WTC11 (cell line): Measurements from ENCODE around the gene TMEM231. TPM values are rescaled to one million over a fixed set of nuclear protein-coding genes. Genes with fewer than 3 reads are reported as not detected.

ENCODE experiments used
- ATAC-seq: fragments of 200-7000 bp; cut with Tn5 transposase; 2 replicates; pipeline ENCODE4 v1.10.0; 2021; ENCODE audit warnings: mild to moderate bottlenecking, moderate library complexity
- CTCF ChIA-PET: fragments of 300-600 bp; sonication (Branson Sonifier 250); formaldehyde crosslinking; loops from one replicate; lab custom pipeline; 2021; ENCODE audit warnings: antibody characterized with exemption; lab: Charles Lee
- POLR2A ChIA-PET: fragments of 350-600 bp; sonication (Branson Sonifier 250); formaldehyde crosslinking; loops from one replicate; lab custom pipeline; 2021; ENCODE audit warnings: antibody characterized with exemption; lab: Charles Lee
- DNase-seq: peaks from one replicate; pipeline ENCODE4 v3.0.0; 2021; ENCODE audit warnings: low spot score
- H3K27ac Mint-ChIP-seq: 2 replicates; pipeline ENCODE4 v1.8.0; 2021; ENCODE audit warnings: mixed read lengths
- H3K27me3 Mint-ChIP-seq: 2 replicates; pipeline ENCODE4 v1.8.0; 2021; ENCODE audit warnings: low read depth, mild to moderate bottlenecking, moderate library complexity, mixed read lengths
- H3K36me3 Mint-ChIP-seq: 2 replicates; pipeline ENCODE4 v1.8.0; 2021; ENCODE audit warnings: mixed read lengths
- H3K4me1 Mint-ChIP-seq: 2 replicates; pipeline ENCODE4 v1.8.0; 2022; ENCODE audit warnings: mixed read lengths
- H3K4me3 Mint-ChIP-seq: 2 replicates; pipeline ENCODE4 v1.8.0; 2021; ENCODE audit warnings: mild to moderate bottlenecking, moderate library complexity, mixed read lengths
- H3K9me3 Mint-ChIP-seq: 2 replicates; pipeline ENCODE4 v1.8.0; 2021; ENCODE audit warnings: mixed read lengths
- AFF4 ChIP-seq: sonication (generic); formaldehyde crosslinking; IDR thresholded peaks from 2 replicates; pipeline ENCODE4 v1.8.1; 2023; ENCODE audit warnings: mild to moderate bottlenecking, missing genetic modification reagents, borderline replicate concordance
- ATF1 ChIP-seq: sonication (generic); formaldehyde crosslinking; IDR thresholded peaks from 2 replicates; pipeline ENCODE4 v1.8.1; 2023; ENCODE audit warnings: mild to moderate bottlenecking, moderate library complexity, missing genetic modification reagents
- CREM ChIP-seq: sonication (generic); formaldehyde crosslinking; IDR thresholded peaks from 2 replicates; pipeline ENCODE4 v1.8.1; 2022; ENCODE audit warnings: mild to moderate bottlenecking, missing genetic modification reagents, moderate library complexity
- CTCF ChIP-seq: fragments of 200-600 bp; IDR thresholded peaks from 2 replicates; pipeline ENCODE4 v1.8.0; 2022; ENCODE audit warnings: antibody characterized with exemption
- ETV6 ChIP-seq: sonication (generic); formaldehyde crosslinking; IDR thresholded peaks from 2 replicates; pipeline ENCODE4 v1.8.1; 2022; ENCODE audit warnings: mild to moderate bottlenecking, missing genetic modification reagents
- JUN ChIP-seq: sonication (generic); formaldehyde crosslinking; IDR thresholded peaks from 2 replicates; pipeline ENCODE4 v1.8.0; 2023; ENCODE audit warnings: mild to moderate bottlenecking, missing genetic modification reagents
- KAT7 ChIP-seq: sonication (generic); formaldehyde crosslinking; IDR thresholded peaks from 2 replicates; pipeline ENCODE4 v1.8.1; 2023; ENCODE audit warnings: missing genetic modification reagents, mild to moderate bottlenecking, borderline replicate concordance
- MYBL2 ChIP-seq: sonication (generic); formaldehyde crosslinking; IDR thresholded peaks from 2 replicates; pipeline ENCODE4 v1.8.1; 2023; ENCODE audit warnings: mild to moderate bottlenecking, moderate library complexity, missing genetic modification reagents
- RORB ChIP-seq: fragments of 250-450 bp; sonication (Bioruptor Pico); IDR thresholded peaks from 2 replicates; pipeline ENCODE4 v1.9.0; 2021; ENCODE audit warnings: mild to moderate bottlenecking
- ZNF121 ChIP-seq: sonication (generic); formaldehyde crosslinking; IDR thresholded peaks from 2 replicates; pipeline ENCODE4 v1.8.0; 2023; ENCODE audit warnings: missing genetic modification reagents
- ZNF219 ChIP-seq: sonication (generic); formaldehyde crosslinking; IDR thresholded peaks from 2 replicates; pipeline ENCODE4 v1.8.0; 2023; ENCODE audit warnings: missing genetic modification reagents, mild to moderate bottlenecking, borderline replicate concordance
- ZNF263 ChIP-seq: sonication (generic); formaldehyde crosslinking; IDR thresholded peaks from 2 replicates; pipeline ENCODE4 v1.8.1; 2022; ENCODE audit warnings: low read depth, mild to moderate bottlenecking, moderate library complexity, missing genetic modification reagents
- ZNF317 ChIP-seq: sonication (generic); formaldehyde crosslinking; IDR thresholded peaks from 2 replicates; pipeline ENCODE4 v1.8.1; 2023; ENCODE audit warnings: low read depth, mild to moderate bottlenecking, moderate library complexity, missing genetic modification reagents, borderline replicate concordance
- ZNF396 ChIP-seq: fragments of 250-450 bp; sonication (Bioruptor Pico); IDR thresholded peaks from 2 replicates; pipeline ENCODE4 v1.8.0; 2021; ENCODE audit warnings: mild to moderate bottlenecking, moderate library complexity, borderline replicate concordance
- ZNF416 ChIP-seq: fragments of 250-450 bp; sonication (Bioruptor Pico); IDR thresholded peaks from 2 replicates; pipeline ENCODE4 v1.9.0; 2021; ENCODE audit warnings: mild to moderate bottlenecking, inconsistent platforms
- ZNF512 ChIP-seq: sonication (generic); formaldehyde crosslinking; IDR thresholded peaks from 2 replicates; pipeline ENCODE4 v1.8.1; 2022; ENCODE audit warnings: missing genetic modification reagents, borderline replicate concordance
- total RNA-seq: library from RNA; stranded (reverse); gene quantifications from 3 replicates; pipeline ENCODE4 v1.2.3, GENCODE V29; 2021
- TF ChIP-seq, protein P1 (sequence below): sonication (generic); formaldehyde crosslinking; IDR thresholded peaks from 2 replicates; pipeline ENCODE4 v1.8.1; 2023; ENCODE audit warnings: mild to moderate bottlenecking, moderate library complexity, missing genetic modification reagents
- TF ChIP-seq, protein P2 (sequence below): sonication (generic); formaldehyde crosslinking; IDR thresholded peaks from 2 replicates; pipeline ENCODE4 v1.8.0; 2022; ENCODE audit warnings: mild to moderate bottlenecking, missing genetic modification reagents
- TF ChIP-seq, protein P3 (sequence below): sonication (generic); formaldehyde crosslinking; IDR thresholded peaks from 2 replicates; pipeline ENCODE4 v1.8.0; 2023; ENCODE audit warnings: mild to moderate bottlenecking, missing genetic modification reagents
- TF ChIP-seq, protein P4 (sequence below): fragments of 250-450 bp; sonication (Bioruptor Pico); IDR thresholded peaks from 2 replicates; pipeline ENCODE4 v2.1.2; 2022; ENCODE audit warnings: mild to moderate bottlenecking, moderate library complexity

Gene TMEM231
- total RNA-seq, 1 experiment from 2014 or later: 12.0 TPM

DNA sequence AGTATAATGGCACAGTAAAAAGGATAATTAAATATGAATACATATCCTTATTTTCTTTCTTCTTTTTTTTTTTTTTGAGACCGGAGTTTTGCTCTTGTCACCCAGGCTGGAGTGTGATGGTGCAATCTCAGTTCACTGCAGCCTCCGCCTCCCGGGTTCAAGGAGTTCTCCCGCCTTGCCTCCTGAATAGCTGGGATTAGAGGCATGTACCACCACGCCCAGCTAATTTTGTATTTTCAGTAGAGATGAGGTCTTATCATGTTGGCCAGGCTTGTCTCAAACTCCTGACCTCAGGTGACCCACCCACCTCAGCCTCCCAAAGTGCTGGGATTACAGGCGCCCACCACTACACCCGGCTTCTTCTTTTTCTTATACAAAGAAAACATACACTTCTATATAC, 22.2 kb upstream of the TMEM231 start:
- no peak overlapping the region for H3K4me3 Mint-ChIP-seq
- peaks cover 43% of the 10 kb centered on the region for H3K36me3 Mint-ChIP-seq
- TF ChIP-seq RORB (CRISPR knock-in tag) (no peak), ETV6 (CRISPR knock-in tag) (no peak)
- ChIA-PET POLR2A (no interaction called here), CTCF (no interaction called here)
- H3K9me3 Mint-ChIP-seq: no peaks in the 10 kb centered on the region
- no peak for DNase-seq
- peaks cover 16% of the 10 kb centered on the region for H3K4me1 Mint-ChIP-seq
- H3K27ac Mint-ChIP-seq: no peak overlapping the region
- no peak for ATAC-seq
- no peaks in the 10 kb centered on the region for H3K27me3 Mint-ChIP-seq

DNA sequence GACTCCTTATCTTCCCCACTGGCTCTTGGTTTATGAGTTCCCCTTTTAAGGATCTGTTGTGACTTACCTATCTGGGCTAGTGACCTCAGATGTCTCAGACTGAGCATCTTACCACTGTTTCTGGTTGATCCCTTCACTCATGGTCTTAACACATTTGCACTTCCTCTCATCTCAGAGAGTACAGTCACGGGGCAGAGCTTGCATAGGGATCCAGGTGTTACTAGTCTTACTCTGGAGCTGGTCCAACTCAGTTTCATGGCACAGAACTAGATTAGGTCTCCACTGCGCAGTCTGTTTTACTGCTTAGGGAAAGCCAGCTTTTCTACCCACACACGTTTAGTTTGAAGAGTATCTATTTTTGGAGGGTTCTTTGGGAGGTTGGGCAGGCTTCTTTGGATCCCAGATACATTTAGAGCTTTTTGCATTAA, 20.3 kb upstream of the TMEM231 start:
- peaks cover 16% of the 10 kb centered on the region for H3K4me1 Mint-ChIP-seq
- DNase-seq (no peak), ATAC-seq (no peak; the same call in none of the 2 replicates)
- no peak overlapping the region for H3K4me3 Mint-ChIP-seq
- POLR2A ChIA-PET: interaction anchor here (0.6 kb wide), 1 partner anchor 1085 kb away, joined by 4 read pairs; no protein-coding TSS in a partner anchor
- peak overlapping the region; percentile 66 for H3K27ac Mint-ChIP-seq
- H3K27me3 Mint-ChIP-seq: no peaks in the 10 kb centered on the region
- CTCF ChIA-PET: interaction anchor here (1.2 kb wide), 1 partner anchor 59 kb away, joined by 7 read pairs; no protein-coding TSS in a partner anchor
- no peaks in the 10 kb centered on the region for H3K9me3 Mint-ChIP-seq
- peaks cover 53% of the 10 kb centered on the region for H3K36me3 Mint-ChIP-seq
- TF ChIP-seq MYBL2 (CRISPR knock-in tag) (no peak), JUN (no peak), ZNF396 (no peak), ZNF416 (CRISPR knock-in tag) (no peak), RORB (CRISPR knock-in tag) (no peak), ZNF121 (CRISPR knock-in tag) (no peak), ZNF512 (CRISPR knock-in tag) (no peak), ZNF263 (CRISPR knock-in tag) (no peak), ATF1 (no peak), CTCF (no peak), ZNF219 (CRISPR knock-in tag) (no peak), AFF4 (no peak), KAT7 (CRISPR knock-in tag) (no peak), ZNF317 (CRISPR knock-in tag) (no peak), CREM (no peak)
- TF ChIP-seq, protein P1, sequence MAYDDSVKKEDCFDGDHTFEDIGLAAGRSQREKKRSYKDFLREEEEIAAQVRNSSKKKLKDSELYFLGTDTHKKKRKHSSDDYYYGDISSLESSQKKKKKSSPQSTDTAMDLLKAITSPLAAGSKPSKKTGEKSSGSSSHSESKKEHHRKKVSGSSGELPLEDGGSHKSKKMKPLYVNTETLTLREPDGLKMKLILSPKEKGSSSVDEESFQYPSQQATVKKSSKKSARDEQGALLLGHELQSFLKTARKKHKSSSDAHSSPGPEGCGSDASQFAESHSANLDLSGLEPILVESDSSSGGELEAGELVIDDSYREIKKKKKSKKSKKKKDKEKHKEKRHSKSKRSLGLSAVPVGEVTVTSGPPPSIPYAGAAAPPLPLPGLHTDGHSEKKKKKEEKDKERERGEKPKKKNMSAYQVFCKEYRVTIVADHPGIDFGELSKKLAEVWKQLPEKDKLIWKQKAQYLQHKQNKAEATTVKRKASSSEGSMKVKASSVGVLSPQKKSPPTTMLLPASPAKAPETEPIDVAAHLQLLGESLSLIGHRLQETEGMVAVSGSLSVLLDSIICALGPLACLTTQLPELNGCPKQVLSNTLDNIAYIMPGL (CRISPR knock-in tag): no peak
- TF ChIP-seq, protein P2, sequence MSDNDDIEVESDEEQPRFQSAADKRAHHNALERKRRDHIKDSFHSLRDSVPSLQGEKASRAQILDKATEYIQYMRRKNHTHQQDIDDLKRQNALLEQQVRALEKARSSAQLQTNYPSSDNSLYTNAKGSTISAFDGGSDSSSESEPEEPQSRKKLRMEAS: no peak
- TF ChIP-seq, protein P3, sequence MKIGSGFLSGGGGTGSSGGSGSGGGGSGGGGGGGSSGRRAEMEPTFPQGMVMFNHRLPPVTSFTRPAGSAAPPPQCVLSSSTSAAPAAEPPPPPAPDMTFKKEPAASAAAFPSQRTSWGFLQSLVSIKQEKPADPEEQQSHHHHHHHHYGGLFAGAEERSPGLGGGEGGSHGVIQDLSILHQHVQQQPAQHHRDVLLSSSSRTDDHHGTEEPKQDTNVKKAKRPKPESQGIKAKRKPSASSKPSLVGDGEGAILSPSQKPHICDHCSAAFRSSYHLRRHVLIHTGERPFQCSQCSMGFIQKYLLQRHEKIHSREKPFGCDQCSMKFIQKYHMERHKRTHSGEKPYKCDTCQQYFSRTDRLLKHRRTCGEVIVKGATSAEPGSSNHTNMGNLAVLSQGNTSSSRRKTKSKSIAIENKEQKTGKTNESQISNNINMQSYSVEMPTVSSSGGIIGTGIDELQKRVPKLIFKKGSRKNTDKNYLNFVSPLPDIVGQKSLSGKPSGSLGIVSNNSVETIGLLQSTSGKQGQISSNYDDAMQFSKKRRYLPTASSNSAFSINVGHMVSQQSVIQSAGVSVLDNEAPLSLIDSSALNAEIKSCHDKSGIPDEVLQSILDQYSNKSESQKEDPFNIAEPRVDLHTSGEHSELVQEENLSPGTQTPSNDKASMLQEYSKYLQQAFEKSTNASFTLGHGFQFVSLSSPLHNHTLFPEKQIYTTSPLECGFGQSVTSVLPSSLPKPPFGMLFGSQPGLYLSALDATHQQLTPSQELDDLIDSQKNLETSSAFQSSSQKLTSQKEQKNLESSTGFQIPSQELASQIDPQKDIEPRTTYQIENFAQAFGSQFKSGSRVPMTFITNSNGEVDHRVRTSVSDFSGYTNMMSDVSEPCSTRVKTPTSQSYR: no peak
- TF ChIP-seq, protein P4, sequence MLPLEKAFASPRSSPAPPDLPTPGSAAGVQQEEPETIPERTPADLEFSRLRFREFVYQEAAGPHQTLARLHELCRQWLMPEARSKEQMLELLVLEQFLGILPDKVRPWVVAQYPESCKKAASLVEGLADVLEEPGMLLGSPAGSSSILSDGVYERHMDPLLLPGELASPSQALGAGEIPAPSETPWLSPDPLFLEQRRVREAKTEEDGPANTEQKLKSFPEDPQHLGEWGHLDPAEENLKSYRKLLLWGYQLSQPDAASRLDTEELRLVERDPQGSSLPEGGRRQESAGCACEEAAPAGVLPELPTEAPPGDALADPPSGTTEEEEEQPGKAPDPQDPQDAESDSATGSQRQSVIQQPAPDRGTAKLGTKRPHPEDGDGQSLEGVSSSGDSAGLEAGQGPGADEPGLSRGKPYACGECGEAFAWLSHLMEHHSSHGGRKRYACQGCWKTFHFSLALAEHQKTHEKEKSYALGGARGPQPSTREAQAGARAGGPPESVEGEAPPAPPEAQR (CRISPR knock-in tag): no peak
